ENCODE data around the gene SPCS1. TPM values are rescaled to one million over a fixed set of nuclear protein-coding genes. Genes with fewer than 3 reads are reported as not detected.
A peak's percentile ranks its signal among the peaks of the same experiment; 100 is the strongest.

Gene SPCS1
- total RNA-seq, 1 experiment from 2014 or later = 81.1 TPM

- TF ChIP-seq CTCF (conservative IDR thresholded peaks at IDR 0.05; ENCODE audit: low read depth, low read length) (no peak), EZH2 (IDR thresholded peaks at IDR 0.05; ENCODE audit: borderline replicate concordance, low read depth, low read length, poor library complexity, severe bottlenecking) (no peak)
- intact Hi-C loops (cut with micrococcal nuclease; ENCODE audit: unreplicated experiment) = no loop called here
- Histone ChIP-seq H3K4me1 (ENCODE audit: insufficient read depth, low read length, poor library complexity, severe bottlenecking) (peaks cover under 1% of the 10 kb centered on the region), H3K4me3 (ENCODE audit: low read depth, low read length, poor library complexity, severe bottlenecking) (no peak overlapping the region), H3K27ac (ENCODE audit: low read depth, low read length, poor library complexity, severe bottlenecking) (no peak overlapping the region), H3K9me3 (ENCODE audit: low read depth, low read length, poor library complexity, severe bottlenecking) (no peaks in the 10 kb centered on the region), H3K36me3 (ENCODE audit: insufficient read depth, low read length, poor library complexity, severe bottlenecking) (peaks cover 87% of the 10 kb centered on the region), H3K27me3 (replicated peaks; ENCODE audit: insufficient read depth, low read depth, low read length, poor library complexity) (no peaks in the 10 kb centered on the region)
- BruUV-seq (replicated peaks) = no TSS peak
- POLR2A ChIA-PET (ENCODE audit: low non-redundant PET) = no interaction called here
- DNase-seq (ENCODE audit: low spot score) = no peak
- CTCF ChIA-PET = no interaction called here
Measured at GRCh38 chr3:52693071-52693470, 12.8 kb upstream of the SPCS1 start.

GRCh38 chr3:52694528-52695189 lies 11.2 kb upstream of the SPCS1 start:
- CTCF ChIA-PET = no interaction called here
- no peaks in the 10 kb centered on the region for H3K27me3 ChIP-seq (replicated peaks; ENCODE audit: insufficient read depth, low read depth, low read length, poor library complexity)
- no peak for DNase-seq (ENCODE audit: low spot score)
- TF ChIP-seq CTCF (conservative IDR thresholded peaks at IDR 0.05; ENCODE audit: low read depth, low read length) = no peak
- no peak for TF ChIP-seq EZH2 (IDR thresholded peaks at IDR 0.05; ENCODE audit: borderline replicate concordance, low read depth, low read length, poor library complexity, severe bottlenecking)
- intact Hi-C loops (cut with micrococcal nuclease; ENCODE audit: unreplicated experiment) = no loop called here
- H3K9me3 ChIP-seq (ENCODE audit: low read depth, low read length, poor library complexity, severe bottlenecking) = no peaks in the 10 kb centered on the region
- no peak overlapping the region for H3K27ac ChIP-seq (ENCODE audit: low read depth, low read length, poor library complexity, severe bottlenecking)
- H3K36me3 ChIP-seq (ENCODE audit: insufficient read depth, low read length, poor library complexity, severe bottlenecking) = peaks cover 71% of the 10 kb centered on the region
- no peaks in the 10 kb centered on the region for H3K4me1 ChIP-seq (ENCODE audit: insufficient read depth, low read length, poor library complexity, severe bottlenecking)
- TSS peak; percentile 60 for BruUV-seq (replicated peaks)
- no peak overlapping the region for H3K4me3 ChIP-seq (ENCODE audit: low read depth, low read length, poor library complexity, severe bottlenecking)
- POLR2A ChIA-PET (ENCODE audit: low non-redundant PET) = no interaction called here

GRCh38 chr3:52695798-52696671 lies 9.9 kb upstream of the SPCS1 start:
- no TSS peak for BruUV-seq (replicated peaks)
- TF ChIP-seq CTCF (conservative IDR thresholded peaks at IDR 0.05; ENCODE audit: low read depth, low read length) (no peak), EZH2 (IDR thresholded peaks at IDR 0.05; ENCODE audit: borderline replicate concordance, low read depth, low read length, poor library complexity, severe bottlenecking) (no peak)
- Histone ChIP-seq H3K4me1 (ENCODE audit: insufficient read depth, low read length, poor library complexity, severe bottlenecking) (no peaks in the 10 kb centered on the region), H3K27ac (ENCODE audit: low read depth, low read length, poor library complexity, severe bottlenecking) (no peak overlapping the region), H3K4me3 (ENCODE audit: low read depth, low read length, poor library complexity, severe bottlenecking) (no peak overlapping the region), H3K9me3 (ENCODE audit: low read depth, low read length, poor library complexity, severe bottlenecking) (no peaks in the 10 kb centered on the region), H3K36me3 (ENCODE audit: insufficient read depth, low read length, poor library complexity, severe bottlenecking) (peaks cover 58% of the 10 kb centered on the region), H3K27me3 (replicated peaks; ENCODE audit: insufficient read depth, low read depth, low read length, poor library complexity) (no peaks in the 10 kb centered on the region)
- DNase-seq (ENCODE audit: low spot score) = no peak
- CTCF ChIA-PET = no interaction called here
- POLR2A ChIA-PET (ENCODE audit: low non-redundant PET) = interaction anchor here (0.6 kb wide), 1 partner anchor 124 kb away, joined by 3 read pairs; no protein-coding TSS in a partner anchor
- intact Hi-C loops (cut with micrococcal nuclease; ENCODE audit: unreplicated experiment) = no loop called here
